IPS-18a (cell line): ENCODE results near the gene MED10.
"Not testable (repeated sequence)": the region's sequence is repeated elsewhere in the genome, so short reads cannot be mapped to it uniquely, and the experiment has no call there.

ENCODE experiments used
- H3K27ac ChIP-seq: one replicate; pipeline ENCODE4 v1.5.1; 2013; ENCODE audit warnings: low read length
- H3K27me3 ChIP-seq: one replicate; pipeline ENCODE4 v1.6.1; 2013; ENCODE audit warnings: mild to moderate bottlenecking, low read length; ENCODE audit not compliant: control insufficient read depth, insufficient read depth
- H3K36me3 ChIP-seq: one replicate; pipeline ENCODE4 v1.6.1; 2013; ENCODE audit warnings: low read depth, low read length; ENCODE audit not compliant: control insufficient read depth
- H3K4me1 ChIP-seq: one replicate; pipeline ENCODE4 v1.6.1; 2013; ENCODE audit warnings: low read depth, low read length; ENCODE audit not compliant: control insufficient read depth
- H3K4me3 ChIP-seq: one replicate; pipeline ENCODE4 v1.5.1; 2013; ENCODE audit warnings: low read length
- H3K9ac ChIP-seq: one replicate; pipeline ENCODE4 v1.6.1; 2013; ENCODE audit warnings: mild to moderate bottlenecking, low read length, moderate library complexity
- H3K9me3 ChIP-seq: one replicate; pipeline ENCODE4 v1.6.1; 2013; ENCODE audit warnings: low read depth, low read length; ENCODE audit not compliant: control insufficient read depth

MED10 gene

DNA sequence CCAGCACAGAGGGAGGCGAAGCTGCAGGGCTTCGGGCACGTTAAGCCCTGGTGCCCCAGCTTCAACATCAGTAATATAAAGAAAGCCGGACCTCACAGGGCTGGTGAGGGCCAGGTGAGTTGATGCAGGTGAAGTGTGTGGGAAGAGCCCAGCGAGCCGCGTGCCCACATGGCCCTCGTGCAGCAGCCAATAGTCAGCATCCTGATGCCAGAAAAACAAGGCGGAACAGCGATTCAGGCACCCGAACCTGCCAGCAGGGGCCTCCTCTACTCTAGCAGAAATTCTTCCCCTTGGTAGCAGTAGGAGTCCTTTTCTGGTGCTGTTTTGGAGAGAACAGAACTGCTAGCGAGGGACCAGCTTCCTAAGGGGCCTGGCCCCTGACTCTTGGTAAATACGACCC, 7.8 kb downstream of the MED10 start:
- no peak overlapping the region for H3K9ac ChIP-seq

DNA sequence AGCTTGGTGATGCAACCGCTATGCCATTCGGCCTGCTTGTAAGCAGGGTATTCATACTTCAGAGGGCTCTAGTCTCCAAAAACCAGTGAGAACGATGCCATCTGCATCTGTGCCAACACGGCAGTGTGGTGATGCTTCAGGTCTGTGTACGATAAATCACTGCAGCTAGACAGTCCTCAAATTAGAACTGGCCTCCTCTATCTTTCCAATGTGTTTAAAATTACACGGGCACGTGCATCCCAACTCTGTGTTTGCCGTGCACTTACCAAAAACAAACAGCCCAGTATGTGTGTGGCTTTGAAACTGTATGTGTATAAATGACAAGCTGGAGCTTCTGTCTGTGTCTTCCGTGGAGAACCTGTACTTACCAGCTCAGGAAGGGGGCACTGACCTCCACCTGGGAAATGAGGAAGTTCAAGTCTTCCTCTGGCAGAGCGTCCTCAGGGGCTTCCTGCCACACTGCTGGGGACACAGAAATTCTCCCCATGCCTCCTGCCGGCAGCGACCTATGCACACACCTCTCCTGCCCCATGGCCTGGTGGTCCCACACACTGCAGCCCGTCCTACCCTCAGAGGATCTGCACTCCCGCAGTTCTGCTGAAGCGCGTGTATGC, 12.3 kb downstream of the MED10 start:
- no peaks in the 10 kb centered on the region for H3K27me3 ChIP-seq
- H3K9me3 ChIP-seq = no peaks in the 10 kb centered on the region
- no peak overlapping the region for H3K4me3 ChIP-seq
- no peaks in the 10 kb centered on the region for H3K4me1 ChIP-seq
- no peak overlapping the region for H3K27ac ChIP-seq
- no peak overlapping the region for H3K9ac ChIP-seq
- H3K36me3 ChIP-seq = peaks cover 24% of the 10 kb centered on the region

More for the DNA sequence above, 7.8 kb downstream of the MED10 start:
- H3K4me1 ChIP-seq = no peaks in the 10 kb centered on the region
- no peaks in the 10 kb centered on the region for H3K27me3 ChIP-seq
- H3K36me3 ChIP-seq = peaks cover 69% of the 10 kb centered on the region
- H3K9me3 ChIP-seq = no peaks in the 10 kb centered on the region
- no peak overlapping the region for H3K27ac ChIP-seq
- no peak overlapping the region for H3K4me3 ChIP-seq

DNA sequence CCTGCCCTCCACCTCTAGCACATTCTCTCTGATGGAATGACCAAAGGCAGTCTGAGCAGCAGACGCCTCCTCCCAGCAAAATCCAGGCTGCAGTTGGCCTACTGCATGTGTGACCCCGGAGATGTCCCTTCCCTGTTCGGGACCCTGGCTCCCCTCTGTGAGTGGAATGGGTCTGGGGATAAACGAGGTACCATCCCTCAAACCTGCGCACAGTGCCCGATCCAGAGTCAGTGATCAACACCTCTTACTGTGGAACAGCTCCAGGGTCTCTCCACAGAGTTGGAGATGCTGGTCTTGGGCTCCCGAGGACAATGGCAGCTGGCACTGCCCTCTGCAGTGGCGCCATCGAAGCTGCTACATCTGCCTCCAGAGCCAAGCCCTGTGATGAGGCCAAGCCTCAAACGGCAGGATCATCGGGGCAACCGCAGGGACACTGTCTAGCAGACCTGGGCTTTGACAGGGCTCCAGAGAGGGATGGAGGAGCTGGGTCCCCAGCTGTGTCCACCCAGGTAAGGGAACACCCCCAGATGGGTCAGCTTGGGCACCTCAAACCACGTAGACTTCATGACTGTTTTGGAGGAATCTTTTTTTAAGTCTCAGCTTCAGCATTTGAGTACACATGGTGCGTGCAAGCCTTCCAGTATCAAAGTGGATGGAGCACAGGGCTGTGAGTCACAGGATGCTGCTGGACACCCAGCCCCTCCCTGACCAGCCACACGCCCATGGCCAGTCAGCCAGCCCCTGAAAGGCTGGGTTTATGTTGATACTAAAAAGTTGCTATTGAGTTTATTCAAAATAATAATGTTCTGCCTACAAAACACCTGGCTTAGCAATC, 13.0 kb downstream of the MED10 start:
- no peaks in the 10 kb centered on the region for H3K27me3 ChIP-seq
- no peak overlapping the region for H3K4me3 ChIP-seq
- no peaks in the 10 kb centered on the region for H3K9me3 ChIP-seq
- no peaks in the 10 kb centered on the region for H3K4me1 ChIP-seq
- H3K36me3 ChIP-seq = peaks cover 19% of the 10 kb centered on the region
- no peak overlapping the region for H3K27ac ChIP-seq
- H3K9ac ChIP-seq = no peak overlapping the region

DNA sequence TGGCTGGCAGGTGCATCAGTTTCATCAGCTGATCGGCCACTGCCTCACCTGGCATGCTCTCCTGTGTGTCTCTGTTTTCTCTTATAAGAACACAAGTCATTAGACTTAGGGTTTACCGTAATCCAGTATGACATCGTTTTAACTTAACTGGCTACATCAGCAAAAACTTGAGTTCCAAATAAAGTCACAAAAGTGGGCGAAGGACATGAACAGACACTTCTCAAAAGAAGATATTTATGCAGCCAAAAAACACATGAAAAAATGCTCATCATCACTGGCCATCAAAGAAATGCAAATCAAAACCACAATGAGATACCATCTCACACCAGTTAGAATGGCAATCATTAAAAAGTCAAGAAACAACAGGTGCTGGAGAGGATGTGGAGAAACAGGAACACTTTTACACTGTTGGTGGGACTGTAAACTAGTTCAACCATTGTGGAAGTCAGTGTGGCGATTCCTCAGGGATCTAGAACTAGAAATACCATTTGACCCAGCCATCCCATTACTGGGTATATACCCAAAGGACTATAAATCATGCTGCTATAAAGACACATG, 14.8 kb downstream of the MED10 start:
- H3K9me3 ChIP-seq, H3K36me3 ChIP-seq, H3K27ac ChIP-seq, H3K27me3 ChIP-seq, H3K4me1 ChIP-seq, H3K9ac ChIP-seq, H3K4me3 ChIP-seq: not testable (repeated sequence)

DNA sequence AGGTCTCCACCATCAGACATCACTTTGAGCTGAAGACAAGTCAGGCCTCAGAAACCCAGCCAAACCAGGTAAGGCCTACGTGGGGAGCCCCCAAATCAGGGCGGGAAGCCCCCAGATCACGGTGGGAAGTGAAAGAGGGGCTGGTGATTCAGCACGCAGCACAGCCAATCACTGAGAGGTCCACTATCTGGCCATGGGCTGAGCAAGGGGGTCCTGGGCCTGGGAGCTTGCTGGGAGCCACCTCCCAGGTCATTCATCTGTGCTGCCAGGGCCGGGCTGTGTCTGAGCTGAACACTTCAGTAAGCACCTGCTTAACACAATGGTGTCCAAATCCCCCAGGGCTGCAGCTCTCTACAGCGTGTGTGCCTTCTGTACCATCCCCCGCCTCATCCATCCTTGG, 15.5 kb downstream of the MED10 start:
- Histone ChIP-seq H3K9ac (no peak overlapping the region), H3K36me3 (no peaks in the 10 kb centered on the region), H3K27ac (no peak overlapping the region), H3K9me3 (no peaks in the 10 kb centered on the region), H3K4me3 (no peak overlapping the region), H3K27me3 (no peaks in the 10 kb centered on the region), H3K4me1 (no peaks in the 10 kb centered on the region)

DNA sequence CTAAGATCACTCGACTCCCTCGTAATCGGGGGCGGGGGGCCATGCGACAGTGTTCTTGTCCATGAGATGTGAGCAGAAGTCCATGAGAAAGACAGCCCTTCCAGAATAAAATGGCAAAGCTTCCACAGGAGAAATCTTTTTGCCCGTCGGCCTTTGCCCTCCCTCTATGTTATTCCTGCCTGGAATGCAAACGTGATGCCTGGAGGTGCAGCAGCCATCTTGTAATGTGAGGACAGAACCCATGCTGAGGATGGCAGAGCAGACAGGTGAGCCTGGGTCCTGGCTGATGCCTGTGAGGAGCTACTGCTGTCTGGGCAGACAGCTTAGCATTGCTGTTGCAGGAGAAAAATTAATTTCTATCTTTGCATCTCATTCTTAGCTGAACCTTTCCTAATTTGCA, 17.2 kb downstream of the MED10 start:
- Histone ChIP-seq H3K36me3 (no peaks in the 10 kb centered on the region), H3K4me3 (no peak overlapping the region), H3K27me3 (no peaks in the 10 kb centered on the region), H3K4me1 (no peaks in the 10 kb centered on the region), H3K9me3 (no peaks in the 10 kb centered on the region), H3K27ac (no peak overlapping the region), H3K9ac (no peak overlapping the region)

DNA sequence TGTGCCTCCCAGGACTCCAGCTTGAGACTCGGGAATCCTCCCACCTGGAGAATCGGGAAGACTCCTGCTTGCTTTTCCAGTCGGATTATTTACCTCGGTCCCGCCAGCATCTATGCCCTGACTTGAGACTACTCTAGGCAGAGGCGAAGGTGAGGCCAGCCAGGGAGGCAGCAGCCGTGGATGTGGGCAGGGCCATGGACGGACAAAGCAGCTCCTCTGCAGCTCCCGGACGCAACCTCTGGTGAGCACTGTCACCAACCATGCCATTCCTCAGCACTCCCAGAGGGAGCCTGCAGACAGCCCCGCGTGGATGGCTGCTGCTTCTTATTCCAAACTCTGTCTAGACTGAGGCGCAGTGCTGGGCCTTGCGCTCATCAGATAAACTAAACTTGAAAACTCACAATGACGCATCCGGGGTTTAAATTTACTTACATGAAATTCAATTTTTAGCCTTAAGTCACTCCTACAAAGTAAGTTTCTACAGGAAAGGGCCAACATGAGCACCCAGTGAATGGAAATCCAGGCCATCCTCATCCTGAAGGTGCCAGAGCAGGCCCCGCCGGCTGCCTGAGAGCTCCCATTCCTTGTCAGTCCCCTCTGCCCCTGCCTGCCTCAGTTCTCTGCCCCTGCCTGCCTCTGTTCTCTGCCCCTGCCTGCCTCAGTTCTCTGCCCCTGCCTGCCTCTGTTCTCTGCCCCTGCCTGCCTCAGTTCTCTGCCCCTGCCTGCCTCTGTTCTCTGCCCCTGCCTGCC, 17.8 kb downstream of the MED10 start:
- no peaks in the 10 kb centered on the region for H3K36me3 ChIP-seq
- H3K9me3 ChIP-seq = no peaks in the 10 kb centered on the region
- H3K27ac ChIP-seq = no peak overlapping the region
- H3K9ac ChIP-seq = no peak overlapping the region
- H3K4me1 ChIP-seq = no peaks in the 10 kb centered on the region
- H3K27me3 ChIP-seq = no peaks in the 10 kb centered on the region
- no peak overlapping the region for H3K4me3 ChIP-seq

DNA sequence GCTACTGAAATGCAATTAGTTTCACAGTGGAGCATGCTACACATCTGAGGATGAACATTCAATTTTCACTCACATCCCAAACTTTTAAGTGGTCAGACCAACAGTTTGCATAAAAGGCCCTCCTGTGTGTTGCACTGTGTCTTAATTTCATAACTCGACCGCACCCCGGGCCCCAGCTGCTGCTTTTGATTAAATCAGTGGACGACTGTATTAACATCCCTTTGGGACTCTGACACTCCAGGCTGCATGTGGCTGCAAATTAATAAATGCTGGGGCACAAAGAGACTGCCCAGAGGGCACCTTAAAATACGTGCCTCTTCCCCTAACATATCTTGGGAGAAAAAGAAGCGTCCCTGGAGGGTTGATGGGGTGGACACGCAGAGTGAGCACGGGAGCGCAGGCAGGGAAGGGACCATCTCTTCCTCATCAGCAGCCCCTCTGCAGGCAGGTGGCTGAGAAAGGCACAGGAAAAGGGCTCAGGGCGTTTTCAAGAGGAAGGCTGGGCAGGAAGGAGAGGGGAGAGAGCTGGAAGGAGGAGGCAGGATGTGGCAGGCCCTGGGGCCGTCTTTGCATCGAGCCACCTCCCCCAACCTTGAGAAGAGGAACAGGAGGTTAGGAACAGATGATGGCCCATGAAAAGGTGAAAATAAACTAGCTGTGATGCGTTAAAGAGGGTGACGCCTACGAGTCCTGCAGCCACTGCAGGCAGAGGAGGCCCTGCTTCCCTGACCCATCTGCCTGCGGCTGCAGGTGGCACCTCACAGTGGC, 18.6 kb downstream of the MED10 start:
- no peak overlapping the region for H3K4me3 ChIP-seq
- no peaks in the 10 kb centered on the region for H3K9me3 ChIP-seq
- no peaks in the 10 kb centered on the region for H3K36me3 ChIP-seq
- H3K9ac ChIP-seq = no peak overlapping the region
- no peak overlapping the region for H3K27ac ChIP-seq
- H3K4me1 ChIP-seq = no peaks in the 10 kb centered on the region
- no peaks in the 10 kb centered on the region for H3K27me3 ChIP-seq

DNA sequence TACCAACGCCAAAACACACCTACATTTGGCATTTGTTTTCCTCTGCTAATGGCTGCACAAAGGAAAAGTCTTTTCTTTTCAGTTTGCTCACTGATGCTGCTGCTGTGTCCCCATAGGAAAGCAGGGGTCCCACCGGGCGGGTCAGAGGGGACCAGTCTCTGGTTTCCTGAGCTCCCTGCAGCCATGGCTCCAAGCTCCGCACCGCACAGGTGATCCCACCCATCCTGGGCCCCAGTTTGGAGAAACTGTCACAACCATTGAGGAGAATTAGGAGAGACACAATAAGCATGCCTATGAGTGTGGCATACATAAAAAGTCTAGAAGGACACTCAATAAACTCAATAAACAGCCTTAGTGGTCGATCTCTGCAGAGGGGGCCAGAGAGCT, 19.9 kb downstream of the MED10 start:
- no peaks in the 10 kb centered on the region for H3K27me3 ChIP-seq
- no peak overlapping the region for H3K4me3 ChIP-seq
- no peak overlapping the region for H3K9ac ChIP-seq
- no peaks in the 10 kb centered on the region for H3K4me1 ChIP-seq
- no peaks in the 10 kb centered on the region for H3K9me3 ChIP-seq
- no peaks in the 10 kb centered on the region for H3K36me3 ChIP-seq
- no peak overlapping the region for H3K27ac ChIP-seq

DNA sequence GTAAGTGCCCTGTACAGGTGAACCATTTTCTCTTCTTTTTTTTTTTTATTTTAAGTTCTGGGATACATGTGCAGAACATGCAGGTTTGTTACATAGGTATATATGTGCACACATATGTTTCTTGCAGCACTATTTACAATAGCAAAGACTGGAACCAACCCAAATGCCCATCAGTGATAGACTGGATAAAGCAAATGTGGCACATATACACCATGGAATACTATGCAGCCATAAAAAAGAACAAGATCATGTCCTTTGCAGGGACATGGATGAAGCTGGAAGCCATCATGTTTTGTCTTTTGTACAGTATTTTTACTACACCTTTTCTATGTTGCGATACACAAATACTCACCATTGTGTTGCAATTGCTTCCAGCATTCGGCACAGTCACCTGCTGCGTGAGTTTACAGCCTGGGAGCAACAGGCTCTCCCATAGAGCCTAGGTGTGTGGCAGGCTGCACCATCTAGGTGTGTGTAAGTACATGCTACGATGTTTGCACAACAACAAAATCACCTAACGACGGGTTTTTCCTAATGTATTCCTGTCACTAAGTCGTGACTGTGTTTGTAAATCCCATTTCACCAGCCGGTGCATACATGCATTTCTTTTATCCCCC, 20.4 kb downstream of the MED10 start:
- H3K27me3 ChIP-seq, H3K9me3 ChIP-seq, H3K36me3 ChIP-seq, H3K4me1 ChIP-seq, H3K4me3 ChIP-seq, H3K27ac ChIP-seq, H3K9ac ChIP-seq: not testable (repeated sequence)
